ENCODE measurements around the gene FBXO7. TPM values are rescaled to one million over a fixed set of nuclear protein-coding genes. Genes with fewer than 3 reads are reported as not detected.
A peak's percentile ranks its signal among the peaks of the same experiment; 100 is the strongest.

Gene FBXO7
- total and polyA plus RNA-seq, 11 donors = 19.1 to 63.0 (median 42.5) TPM

DNA sequence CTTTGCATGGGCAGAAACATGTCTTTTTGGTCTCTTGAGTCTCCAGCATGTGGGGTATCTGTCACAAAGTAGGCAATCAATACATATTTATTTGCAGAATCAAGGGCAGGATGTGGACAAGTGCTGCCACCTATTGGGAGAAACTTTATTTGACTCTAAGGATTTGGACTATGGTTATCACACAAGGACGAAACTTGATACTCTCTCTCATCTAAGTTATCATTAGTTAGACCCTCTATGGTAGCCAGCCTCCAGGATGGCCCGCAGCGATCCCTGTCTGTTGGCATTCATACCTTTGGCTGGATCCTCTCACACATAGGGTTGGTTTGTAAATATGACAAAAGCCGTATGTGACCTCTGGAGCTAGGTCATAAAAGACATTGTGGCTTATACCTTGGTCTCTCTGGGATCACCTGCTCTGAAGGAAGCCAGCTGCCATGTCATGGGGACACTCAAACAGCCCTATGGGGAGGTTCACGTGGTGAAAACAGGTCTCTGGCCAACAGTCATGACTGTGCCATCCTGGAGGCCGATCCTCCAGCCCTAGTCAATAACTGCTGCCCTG lies 1.1 kb upstream of the FBXO7 start:
- no peaks in the 10 kb centered on the region for H3K9me3 ChIP-seq
- no peak for TF ChIP-seq POLR2A (IDR thresholded peaks at IDR 0.05)
- TF ChIP-seq CTCF (IDR thresholded peaks at IDR 0.05) = peak; percentile 31 to 69 (median 52)
- peaks cover 8 to 34% (median 29%) of the 10 kb centered on the region in 12 donors for H3K4me1 ChIP-seq
- intact Hi-C loops (cut with DNase I) = loop anchor here in 9 of 10 donors (5.0 to 10.0 kb wide), 5 partner anchors 59 to 501 kb away; partner anchors contain the start of gene RTCB (in 6 of the 9)
- DNase-seq (peak in 2 of 5 donors; percentile 19 to 35), ATAC-seq (no peak)
- peak overlapping the region in 10 of 12 donors; percentile 55 to 100 (median 97) for H3K4me3 ChIP-seq
- 30 to 46% (median 40%) methylated on average over 6 of the region's 6 CpGs for WGBS, 4 donors
- H3K27ac ChIP-seq = peak overlapping the region in 8 of 12 donors; percentile 93 to 100 (median 99)
- H3K36me3 ChIP-seq = no peaks in the 10 kb centered on the region
- H3K27me3 ChIP-seq = no peaks in the 10 kb centered on the region

DNA sequence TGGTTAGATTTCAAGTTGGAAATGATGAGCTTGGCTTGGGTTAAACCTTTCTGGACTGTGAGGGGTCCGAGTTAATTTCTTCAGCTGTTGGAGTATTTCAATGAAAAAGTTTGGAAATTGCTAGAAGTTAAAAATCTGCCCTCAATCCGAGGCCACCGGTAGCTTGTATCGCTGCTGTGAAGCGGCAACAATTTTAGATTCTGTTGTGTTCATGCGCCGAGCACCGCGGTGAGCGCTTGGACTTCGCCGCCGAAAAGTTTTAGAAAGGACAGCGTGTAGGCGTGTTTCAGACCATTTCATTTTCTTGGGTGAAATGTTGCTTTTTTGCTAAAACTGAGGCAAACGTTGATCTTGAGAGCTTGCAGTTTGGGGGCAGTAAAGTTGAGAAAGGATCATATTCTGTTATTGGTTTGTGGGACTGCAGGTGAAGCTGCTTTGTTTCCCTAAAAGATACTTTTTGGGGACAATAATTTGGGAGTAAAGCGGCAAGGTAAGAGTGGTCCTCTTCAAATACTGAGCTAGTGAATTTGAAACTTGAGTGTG lies 928 bp downstream of the FBXO7 start:
- peaks cover 0 to 17% (median 13%) of the 10 kb centered on the region in 9 donors for H3K36me3 ChIP-seq
- ATAC-seq = peak in 2 of 4 donors; percentile 33 to 46
- H3K4me3 ChIP-seq = peak overlapping the region; percentile 55 to 100 (median 96)
- no peak for TF ChIP-seq POLR2A (IDR thresholded peaks at IDR 0.05)
- no peak for TF ChIP-seq CTCF (IDR thresholded peaks at IDR 0.05)
- no peaks in the 10 kb centered on the region for H3K27me3 ChIP-seq
- intact Hi-C loops (cut with DNase I) = loop anchor here in 7 of 10 donors (2.0 to 10.0 kb wide), 3 partner anchors 61 to 501 kb away; partner anchors contain the start of gene RTCB (in 4 of the 7)
- H3K27ac ChIP-seq = peak overlapping the region; percentile 86 to 100 (median 99)
- WGBS, 4 donors = 1% methylated on average over 17 of the region's 17 CpGs
- DNase-seq = peak in 4 of 5 donors; percentile 31 to 40 (median 38)
- no peaks in the 10 kb centered on the region for H3K9me3 ChIP-seq
- H3K4me1 ChIP-seq = peaks cover 8 to 44% (median 29%) of the 10 kb centered on the region in 12 donors

DNA sequence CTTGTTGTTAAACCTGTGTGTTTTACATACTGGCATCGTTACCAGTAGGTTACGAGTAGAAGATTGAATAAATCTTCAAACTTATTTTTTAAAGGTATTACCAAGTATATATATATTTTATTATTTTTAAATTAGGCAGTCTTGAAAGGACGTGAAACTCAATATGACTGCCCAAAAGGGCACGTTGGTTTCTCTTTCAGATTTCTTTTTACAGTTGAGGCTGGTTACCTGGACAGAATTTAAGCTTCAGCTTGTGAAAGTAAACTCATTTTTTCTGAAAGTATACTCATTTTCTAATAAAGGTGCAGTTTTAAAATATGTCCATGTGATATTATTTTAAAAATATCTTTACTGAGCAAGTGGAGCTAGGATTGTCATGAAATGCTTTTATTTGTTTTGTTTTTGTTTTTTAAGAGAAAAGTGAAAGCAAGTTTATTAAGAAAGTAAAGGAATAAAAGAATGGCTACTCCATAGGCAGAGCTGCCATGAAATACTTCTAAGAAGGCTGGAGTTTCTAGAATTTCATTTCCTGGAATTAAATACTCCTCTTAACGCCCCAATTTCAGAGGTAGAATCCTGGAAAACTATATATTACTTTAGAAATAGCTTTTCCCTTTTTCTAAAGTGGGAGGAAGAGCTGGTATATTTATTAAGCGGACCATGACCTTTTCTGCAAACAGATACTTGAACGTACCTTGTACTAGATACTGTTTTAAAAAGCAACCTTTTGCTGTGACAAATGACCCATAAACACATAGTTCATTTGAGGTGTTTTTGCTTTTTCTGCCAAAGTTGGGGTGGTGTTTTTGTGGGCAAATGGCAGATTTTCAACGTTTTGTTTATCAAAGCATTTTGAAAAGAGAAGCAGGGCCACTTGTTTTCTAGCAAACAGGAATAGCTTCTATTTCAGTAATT lies 1.9 kb downstream of the FBXO7 start:
- TF ChIP-seq POLR2A (IDR thresholded peaks at IDR 0.05) = no peak
- TF ChIP-seq CTCF (IDR thresholded peaks at IDR 0.05) = no peak
- WGBS, 4 donors = 28 to 39% (median 35%) methylated on average over 8 of the region's 8 CpGs
- H3K9me3 ChIP-seq = no peaks in the 10 kb centered on the region
- ATAC-seq = no peak
- peaks cover 8 to 45% (median 31%) of the 10 kb centered on the region in 12 donors for H3K4me1 ChIP-seq
- peak overlapping the region in 10 of 12 donors; percentile 55 to 100 (median 97) for H3K4me3 ChIP-seq
- H3K27ac ChIP-seq = peak overlapping the region in 6 of 12 donors; percentile 2 to 100 (median 99)
- H3K27me3 ChIP-seq = no peaks in the 10 kb centered on the region
- intact Hi-C loops (cut with DNase I) = loop anchor here in 5 of 10 donors (10.0 kb wide), 2 partner anchors 62 to 502 kb away; partner anchors contain the start of gene RTCB (in 2 of the 5)
- peaks cover 0 to 20% (median 15%) of the 10 kb centered on the region in 9 donors for H3K36me3 ChIP-seq
- DNase-seq = no peak

Measured in heart left ventricle (tissue), 16 donors.